ENCODE data around the gene MYBL2.

Gene MYBL2

DNA sequence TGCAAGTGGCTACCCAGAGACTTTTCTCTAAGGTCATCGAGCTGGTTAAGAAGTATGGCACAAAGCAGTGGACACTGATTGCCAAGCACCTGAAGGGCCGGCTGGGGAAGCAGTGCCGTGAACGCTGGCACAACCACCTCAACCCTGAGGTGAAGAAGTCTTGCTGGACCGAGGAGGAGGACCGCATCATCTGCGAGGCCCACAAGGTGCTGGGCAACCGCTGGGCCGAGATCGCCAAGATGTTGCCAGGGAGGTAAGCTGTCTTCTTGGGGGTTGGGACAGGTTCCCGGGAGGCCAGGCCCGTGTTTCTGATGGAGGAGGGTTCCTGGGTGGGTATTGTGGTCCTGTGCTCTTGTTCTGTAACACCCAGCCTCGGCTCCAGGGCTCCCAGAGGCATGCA is 19.9 kb downstream of the MYBL2 start:
- no peak overlapping the region for H3K4me3 ChIP-seq (ENCODE audit: low read depth, low read length)
- CTCF ChIA-PET, result interaction anchor here (1.3 kb wide), 1 partner anchor 148 kb away, joined by 3 read pairs; no protein-coding TSS in a partner anchor
- POLR2A ChIA-PET, result no interaction called here
- H3K4me1 ChIP-seq (ENCODE audit: control insufficient read depth, insufficient read depth, low read length), result no peaks in the 10 kb centered on the region
- H3K9me3 ChIP-seq (ENCODE audit: control insufficient read depth, insufficient read depth, low read depth, low read length), result no peaks in the 10 kb centered on the region
- H3K27ac ChIP-seq (ENCODE audit: extremely low read depth, low read depth, low read length), result no peak overlapping the region
- H3K36me3 ChIP-seq (ENCODE audit: control insufficient read depth in 2 of 2, insufficient read depth in 1 of 2, low read length in 2 of 2), result peaks cover 36 to 74% of the 10 kb centered on the region in 2 experiments
- no peak for TF ChIP-seq EGR2 (tag by site-specific recombination; IDR thresholded peaks at IDR 0.05; ENCODE audit: low read depth)
- TF ChIP-seq SP2 (tag by site-specific recombination; IDR thresholded peaks at IDR 0.05), result no peak
- TF ChIP-seq SCRT2 (tag by site-specific recombination; IDR thresholded peaks at IDR 0.05), result no peak
- no peak for TF ChIP-seq ZNF514 (tag by site-specific recombination; IDR thresholded peaks at IDR 0.05)
- no peak for TF ChIP-seq ZNF302 (tag by site-specific recombination; IDR thresholded peaks at IDR 0.05; ENCODE audit: low read depth)
- TF ChIP-seq ZNF211 (tag by site-specific recombination; IDR thresholded peaks at IDR 0.05; ENCODE audit: low read depth), result no peak
- TF ChIP-seq, protein P1, sequence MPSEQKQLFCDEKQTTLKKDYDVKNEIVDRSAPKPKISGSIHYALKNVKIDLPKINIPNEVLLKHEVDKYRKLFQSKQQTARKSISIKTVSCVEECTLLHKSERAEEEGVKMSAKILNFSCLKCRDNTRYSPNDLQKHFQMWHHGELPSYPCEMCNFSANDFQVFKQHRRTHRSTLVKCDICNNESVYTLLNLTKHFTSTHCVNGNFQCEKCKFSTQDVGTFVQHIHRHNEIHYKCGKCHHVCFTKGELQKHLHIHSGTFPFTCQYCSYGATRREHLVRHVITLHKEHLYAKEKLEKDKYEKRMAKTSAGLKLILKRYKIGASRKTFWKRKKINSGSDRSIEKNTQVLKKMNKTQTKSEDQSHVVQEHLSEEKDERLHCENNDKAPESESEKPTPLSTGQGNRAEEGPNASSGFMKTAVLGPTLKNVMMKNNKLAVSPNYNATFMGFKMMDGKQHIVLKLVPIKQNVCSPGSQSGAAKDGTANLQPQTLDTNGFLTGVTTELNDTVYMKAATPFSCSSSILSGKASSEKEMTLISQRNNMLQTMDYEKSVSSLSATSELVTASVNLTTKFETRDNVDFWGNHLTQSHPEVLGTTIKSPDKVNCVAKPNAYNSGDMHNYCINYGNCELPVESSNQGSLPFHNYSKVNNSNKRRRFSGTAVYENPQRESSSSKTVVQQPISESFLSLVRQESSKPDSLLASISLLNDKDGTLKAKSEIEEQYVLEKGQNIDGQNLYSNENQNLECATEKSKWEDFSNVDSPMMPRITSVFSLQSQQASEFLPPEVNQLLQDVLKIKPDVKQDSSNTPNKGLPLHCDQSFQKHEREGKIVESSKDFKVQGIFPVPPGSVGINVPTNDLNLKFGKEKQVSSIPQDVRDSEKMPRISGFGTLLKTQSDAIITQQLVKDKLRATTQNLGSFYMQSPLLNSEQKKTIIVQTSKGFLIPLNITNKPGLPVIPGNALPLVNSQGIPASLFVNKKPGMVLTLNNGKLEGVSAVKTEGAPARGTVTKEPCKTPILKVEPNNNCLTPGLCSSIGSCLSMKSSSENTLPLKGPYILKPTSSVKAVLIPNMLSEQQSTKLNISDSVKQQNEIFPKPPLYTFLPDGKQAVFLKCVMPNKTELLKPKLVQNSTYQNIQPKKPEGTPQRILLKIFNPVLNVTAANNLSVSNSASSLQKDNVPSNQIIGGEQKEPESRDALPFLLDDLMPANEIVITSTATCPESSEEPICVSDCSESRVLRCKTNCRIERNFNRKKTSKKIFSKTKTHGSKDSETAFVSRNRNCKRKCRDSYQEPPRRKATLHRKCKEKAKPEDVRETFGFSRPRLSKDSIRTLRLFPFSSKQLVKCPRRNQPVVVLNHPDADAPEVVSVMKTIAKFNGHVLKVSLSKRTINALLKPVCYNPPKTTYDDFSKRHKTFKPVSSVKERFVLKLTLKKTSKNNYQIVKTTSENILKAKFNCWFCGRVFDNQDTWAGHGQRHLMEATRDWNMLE (tag by site-specific recombination; conservative IDR thresholded peaks at IDR 0.05; ENCODE audit: low read depth), result no peak
- no peak for TF ChIP-seq GLI2 (tag by site-specific recombination; IDR thresholded peaks at IDR 0.05; ENCODE audit: borderline replicate concordance, low read depth)
- TF ChIP-seq ZNF785 (tag by site-specific recombination; IDR thresholded peaks at IDR 0.05), result no peak
- no peak for TF ChIP-seq ZNF169 (tag by site-specific recombination; IDR thresholded peaks at IDR 0.05)
- no peak for TF ChIP-seq ZNF837 (tag by site-specific recombination; IDR thresholded peaks at IDR 0.05)
- TF ChIP-seq ZBTB48 (tag by site-specific recombination; IDR thresholded peaks at IDR 0.05), result no peak
- no peak for TF ChIP-seq ZNF610 (tag by site-specific recombination; IDR thresholded peaks at IDR 0.05; ENCODE audit: borderline replicate concordance)
- TF ChIP-seq, protein P2, sequence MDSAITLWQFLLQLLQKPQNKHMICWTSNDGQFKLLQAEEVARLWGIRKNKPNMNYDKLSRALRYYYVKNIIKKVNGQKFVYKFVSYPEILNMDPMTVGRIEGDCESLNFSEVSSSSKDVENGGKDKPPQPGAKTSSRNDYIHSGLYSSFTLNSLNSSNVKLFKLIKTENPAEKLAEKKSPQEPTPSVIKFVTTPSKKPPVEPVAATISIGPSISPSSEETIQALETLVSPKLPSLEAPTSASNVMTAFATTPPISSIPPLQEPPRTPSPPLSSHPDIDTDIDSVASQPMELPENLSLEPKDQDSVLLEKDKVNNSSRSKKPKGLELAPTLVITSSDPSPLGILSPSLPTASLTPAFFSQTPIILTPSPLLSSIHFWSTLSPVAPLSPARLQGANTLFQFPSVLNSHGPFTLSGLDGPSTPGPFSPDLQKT (IDR thresholded peaks at IDR 0.05; ENCODE audit: borderline replicate concordance, low read depth, low read length), result no peak
- no peak for TF ChIP-seq MYNN (tag by site-specific recombination; IDR thresholded peaks at IDR 0.05; ENCODE audit: borderline replicate concordance)

DNA sequence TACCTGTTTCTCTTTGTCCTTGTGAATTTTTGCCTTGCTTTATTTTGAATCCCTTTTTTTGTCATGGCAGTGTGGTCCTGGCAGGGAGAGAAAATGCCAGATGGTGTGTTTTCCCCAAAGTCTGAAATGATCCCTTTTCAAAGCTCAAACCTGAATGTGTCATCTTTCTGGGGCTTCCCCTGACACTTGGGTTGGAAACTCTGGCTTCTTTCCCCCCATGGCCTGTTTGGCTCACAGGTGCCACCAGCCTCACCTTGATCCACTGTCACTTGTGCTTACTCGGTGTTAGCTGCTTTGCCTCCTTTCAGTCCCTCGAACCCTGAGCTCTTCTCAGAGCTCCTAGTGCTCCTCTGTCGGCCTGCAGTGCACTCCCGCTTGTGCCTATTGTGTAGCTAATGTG is 22.3 kb downstream of the MYBL2 start:
- peaks cover 44 to 77% of the 10 kb centered on the region in 2 experiments for H3K36me3 ChIP-seq (ENCODE audit: control insufficient read depth in 2 of 2, insufficient read depth in 1 of 2, low read length in 2 of 2)
- TF ChIP-seq ZNF335 (tag by site-specific recombination; conservative IDR thresholded peaks at IDR 0.05) (no peak), GFI1B (tag by site-specific recombination; IDR thresholded peaks at IDR 0.05) (no peak), GLI2 (tag by site-specific recombination; IDR thresholded peaks at IDR 0.05; ENCODE audit: borderline replicate concordance, low read depth) (no peak), ZNF561 (tag by site-specific recombination; IDR thresholded peaks at IDR 0.05; ENCODE audit: borderline replicate concordance) (no peak)
- TF ChIP-seq, protein P3, sequence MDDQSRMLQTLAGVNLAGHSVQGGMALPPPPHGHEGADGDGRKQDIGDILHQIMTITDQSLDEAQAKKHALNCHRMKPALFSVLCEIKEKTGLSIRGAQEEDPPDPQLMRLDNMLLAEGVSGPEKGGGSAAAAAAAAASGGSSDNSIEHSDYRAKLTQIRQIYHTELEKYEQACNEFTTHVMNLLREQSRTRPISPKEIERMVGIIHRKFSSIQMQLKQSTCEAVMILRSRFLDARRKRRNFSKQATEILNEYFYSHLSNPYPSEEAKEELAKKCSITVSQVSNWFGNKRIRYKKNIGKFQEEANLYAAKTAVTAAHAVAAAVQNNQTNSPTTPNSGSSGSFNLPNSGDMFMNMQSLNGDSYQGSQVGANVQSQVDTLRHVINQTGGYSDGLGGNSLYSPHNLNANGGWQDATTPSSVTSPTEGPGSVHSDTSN (CRISPR knock-in tag; IDR thresholded peaks at IDR 0.05), result no peak
- no peaks in the 10 kb centered on the region for H3K4me1 ChIP-seq (ENCODE audit: control insufficient read depth, insufficient read depth, low read length)
- H3K27ac ChIP-seq (ENCODE audit: extremely low read depth, low read depth, low read length), result no peak overlapping the region
- no peak overlapping the region for H3K4me3 ChIP-seq (ENCODE audit: low read depth, low read length)
- no peaks in the 10 kb centered on the region for H3K9me3 ChIP-seq (ENCODE audit: control insufficient read depth, insufficient read depth, low read depth, low read length)
- ChIA-PET CTCF (interaction anchor here (0.7 to 1.2 kb wide), 3 partner anchors 151 to 240 kb away, joined by 3 to 4 read pairs (median 3); no protein-coding TSS in a partner anchor), POLR2A (no interaction called here)
